SH-SY5Y (cell line): Measurements from ENCODE around the gene NKTR.

Source experiments
- GATA2 ChIP-seq: IDR thresholded peaks from 2 replicates; pipeline ENCODE4 v1.6.1; 2011; ENCODE audit warnings: mild to moderate bottlenecking, low read depth, low read length
- GATA3 ChIP-seq: IDR thresholded peaks from 2 replicates; pipeline ENCODE4 v1.6.1; 2011; ENCODE audit warnings: low read depth, mild to moderate bottlenecking, low read length, moderate library complexity

- TF ChIP-seq GATA2 (no peak), GATA3 (no peak)
These were observed 59.1 kb downstream of the NKTR start for GRCh38 chr3:42659451-42660130.
